ENCODE measurements around the gene GPD1L.
"Not testable (repeated sequence)": the region's sequence is repeated elsewhere in the genome, so short reads cannot be mapped to it uniquely, and the experiment has no call there.

The GPD1L gene

GRCh38 chr3:32181365-32181764 is 74.9 kb downstream of the GPD1L start:
- no peak for DNase-seq (ENCODE audit: low spot score)

- no peak for DNase-seq (ENCODE audit: low spot score)
Measured at GRCh38 chr3:32181796-32182195, 75.4 kb downstream of the GPD1L start.

- DNase-seq (ENCODE audit: low spot score), result no peak
Measured at GRCh38 chr3:32184187-32184730, 77.8 kb downstream of the GPD1L start.

GRCh38 chr3:32186097-32186496 is 79.7 kb downstream of the GPD1L start:
- no peak for DNase-seq (ENCODE audit: low spot score)

GRCh38 chr3:32186876-32187275 is 80.5 kb downstream of the GPD1L start:
- no peak for DNase-seq (ENCODE audit: low spot score)

GRCh38 chr3:32189693-32190092 is 83.3 kb downstream of the GPD1L start:
- DNase-seq (ENCODE audit: low spot score), result no peak

GRCh38 chr3:32190556-32190955 is 84.1 kb downstream of the GPD1L start:
- DNase-seq (ENCODE audit: low spot score), result not testable (repeated sequence)

- no peak for DNase-seq (ENCODE audit: low spot score)
Measured at GRCh38 chr3:32193101-32193500, 86.7 kb downstream of the GPD1L start.

- no peak for DNase-seq (ENCODE audit: low spot score)
Measured at GRCh38 chr3:32194653-32195052, 88.2 kb downstream of the GPD1L start.

GRCh38 chr3:32195995-32196540 is 89.6 kb downstream of the GPD1L start:
- DNase-seq (ENCODE audit: low spot score), result no peak

GRCh38 chr3:32197991-32198390 is 91.6 kb downstream of the GPD1L start:
- no peak for DNase-seq (ENCODE audit: low spot score)

- no peak for DNase-seq (ENCODE audit: low spot score)
Measured at GRCh38 chr3:32198714-32199113, 92.3 kb downstream of the GPD1L start.

- no peak for DNase-seq (ENCODE audit: low spot score)
Measured at GRCh38 chr3:32200490-32200889, 94.1 kb downstream of the GPD1L start.

GRCh38 chr3:32200992-32201758 is 94.8 kb downstream of the GPD1L start:
- DNase-seq (ENCODE audit: low spot score), result no peak

GRCh38 chr3:32202496-32202895 is 96.1 kb downstream of the GPD1L start:
- no peak for DNase-seq (ENCODE audit: low spot score)

- DNase-seq (ENCODE audit: low spot score), result no peak
Measured at GRCh38 chr3:32203854-32204253, 97.4 kb downstream of the GPD1L start.

- DNase-seq (ENCODE audit: low spot score), result no peak
Measured at GRCh38 chr3:32208447-32208846, 102.0 kb downstream of the GPD1L start.

- no peak for DNase-seq (ENCODE audit: low spot score)
Measured at GRCh38 chr3:32215185-32215584, 108.8 kb downstream of the GPD1L start.

- no peak for DNase-seq (ENCODE audit: low spot score)
Measured at GRCh38 chr3:32216172-32216783, 109.9 kb downstream of the GPD1L start.

GRCh38 chr3:32217339-32217738 is 110.9 kb downstream of the GPD1L start:
- no peak for DNase-seq (ENCODE audit: low spot score)

All from AG08396 (cell line).